PC-3 (cell line): ENCODE data around the gene AKAP14. TPM values are rescaled to one million over a fixed set of nuclear protein-coding genes. Genes with fewer than 3 reads are reported as not detected.
"Not testable (repeated sequence)": the region's sequence is repeated elsewhere in the genome, so short reads cannot be mapped to it uniquely, and the experiment has no call there.

ENCODE experiments used
- ATAC-seq: fragments of 200-7000 bp; cut with Tn5 transposase; 2 replicates; pipeline ENCODE4 v1.9.1; 2020; ENCODE audit warnings: mild to moderate bottlenecking, moderate library complexity
- BruUV-seq: library from RNA; stranded (reverse); fragments of 400-500 nt; replicated peaks from 2 replicates; lab custom pipeline; 2021; lab: Mats Ljungman, UMichigan
- CTCF ChIA-PET: fragments of 300-600 bp; sonication (Branson Sonifier 250); formaldehyde crosslinking; loops from one replicate; lab custom pipeline; 2022; ENCODE audit warnings: antibody characterized with exemption; lab: Charles Lee
- POLR2A ChIA-PET: fragments of 300-600 bp; sonication (Branson Sonifier 250); formaldehyde crosslinking; loops from one replicate; lab custom pipeline; 2022; ENCODE audit warnings: antibody characterized with exemption; ENCODE audit not compliant: unreplicated experiment; lab: Charles Lee
- DNase-seq: peaks from one replicate; pipeline ENCODE4 v3.0.0-alpha.2; 2015
- H2AFZ ChIP-seq: fragments of 300-600 bp; sonication (generic); 2 replicates; pipeline ENCODE4 v1.6.0; 2016; ENCODE audit warnings: antibody characterized with exemption, low read length
- H3F3A ChIP-seq: fragments of 300-600 bp; sonication (generic); one replicate; pipeline ENCODE4 v1.6.0; 2017; ENCODE audit warnings: antibody characterized with exemption, low read length, control low read depth, mild to moderate bottlenecking; ENCODE audit not compliant: unreplicated experiment
- H3K27ac ChIP-seq: fragments of 300-600 bp; sonication (generic); 2 replicates; pipeline ENCODE4 v1.5.1; 2016; ENCODE audit warnings: mild to moderate bottlenecking, low read length
- H3K27me3 ChIP-seq: fragments of 300-600 bp; sonication (generic); 2 replicates; pipeline ENCODE4 v1.6.1; 2016; ENCODE audit warnings: low read length, mixed read lengths
- H3K36me3 ChIP-seq: fragments of 300-600 bp; sonication (generic); 2 replicates; pipeline ENCODE4 v1.6.1; 2016; ENCODE audit warnings: low read depth, mixed run types, low read length, mixed read lengths
- H3K4me1 ChIP-seq: fragments of 300-600 bp; sonication (generic); 2 replicates; pipeline ENCODE4 v1.5.1; 2016; ENCODE audit warnings: low read length; ENCODE audit not compliant: insufficient read depth
- H3K4me2 ChIP-seq: fragments of 300-600 bp; sonication (generic); 2 replicates; pipeline ENCODE4 v1.6.0; 2016; ENCODE audit warnings: low read length
- H3K4me3 ChIP-seq: fragments of 300-600 bp; sonication (generic); 2 replicates; pipeline ENCODE4 v1.5.1; 2016; ENCODE audit warnings: mild to moderate bottlenecking, low read length, mixed read lengths
- H3K79me2 ChIP-seq: fragments of 300-600 bp; sonication (generic); 2 replicates; pipeline ENCODE4 v1.6.1; 2017; ENCODE audit warnings: low read length, mixed read lengths
- H3K9ac ChIP-seq: fragments of 300-600 bp; sonication (generic); 2 replicates; pipeline ENCODE4 v1.6.0; 2016; ENCODE audit warnings: mild to moderate bottlenecking, low read length
- H3K9me2 ChIP-seq: fragments of 300-600 bp; sonication (generic); replicated peaks from 2 replicates; pipeline ENCODE4 v1.6.1; 2016; ENCODE audit warnings: mixed run types, low read length, mixed read lengths
- H3K9me3 ChIP-seq: fragments of 300-600 bp; sonication (generic); 2 replicates; pipeline ENCODE4 v1.6.1; 2016; ENCODE audit warnings: low read length, mixed read lengths
- H4K20me1 ChIP-seq: fragments of 300-600 bp; sonication (generic); 2 replicates; pipeline ENCODE4 v1.6.1; 2016; ENCODE audit warnings: low read length, mixed read lengths
- EZH2 ChIP-seq: fragments of 300-600 bp; sonication (generic); IDR thresholded peaks from one replicate; pipeline ENCODE4 v1.6.1; 2017; ENCODE audit warnings: antibody characterized with exemption, mild to moderate bottlenecking, low read length; ENCODE audit not compliant: unreplicated experiment
- EZH2phosphoT487 ChIP-seq: fragments of 300-600 bp; sonication (generic); IDR thresholded peaks from 2 replicates; pipeline ENCODE4 v1.6.1; 2018; ENCODE audit warnings: mild to moderate bottlenecking, antibody characterized with exemption, low read length, borderline replicate concordance
- intact Hi-C: fragments of 100-400 bp; cut with micrococcal nuclease; formaldehyde crosslinking; loops from 2 replicates; pipeline ENCODE4 v1.9.0; 2023
- total RNA-seq: library from RNA; depleted of rRNA; stranded (reverse); fragments of >200 nt; gene quantifications from 2 replicates; pipeline ENCODE4 v1.2.3, GENCODE V29; 2014
- TF ChIP-seq, protein P1 (sequence below): fragments of 300-600 bp; sonication (generic); conservative IDR thresholded peaks from 2 replicates; pipeline ENCODE4 v1.5.1; 2017; ENCODE audit warnings: antibody characterized with exemption, low read depth, mild to moderate bottlenecking, low read length

Gene AKAP14
- total RNA-seq, 1 experiment from 2014 or later: not detected

DNA sequence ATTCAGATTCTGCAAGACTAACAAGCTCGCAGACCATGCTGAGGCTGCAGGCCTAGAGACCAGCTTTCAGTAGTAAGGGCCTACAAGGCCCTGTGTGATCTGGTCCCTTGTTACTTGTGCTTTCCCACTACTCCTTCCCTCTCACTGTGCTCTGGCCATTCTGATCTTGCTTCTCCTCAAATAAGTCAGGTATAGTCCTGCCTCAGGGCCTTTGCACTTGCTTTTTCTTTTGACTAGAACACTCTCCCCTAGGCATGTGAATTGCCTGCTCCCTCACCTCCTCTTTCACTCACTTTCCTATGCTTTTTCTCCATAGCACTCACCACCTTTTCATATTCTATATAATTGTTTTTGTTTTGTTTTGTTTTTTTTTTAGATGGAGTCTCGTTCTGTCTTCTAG lies 22.2 kb downstream of the AKAP14 start:
- ATAC-seq: no peak
- no peak for TF ChIP-seq EZH2
- TF ChIP-seq, protein P1, sequence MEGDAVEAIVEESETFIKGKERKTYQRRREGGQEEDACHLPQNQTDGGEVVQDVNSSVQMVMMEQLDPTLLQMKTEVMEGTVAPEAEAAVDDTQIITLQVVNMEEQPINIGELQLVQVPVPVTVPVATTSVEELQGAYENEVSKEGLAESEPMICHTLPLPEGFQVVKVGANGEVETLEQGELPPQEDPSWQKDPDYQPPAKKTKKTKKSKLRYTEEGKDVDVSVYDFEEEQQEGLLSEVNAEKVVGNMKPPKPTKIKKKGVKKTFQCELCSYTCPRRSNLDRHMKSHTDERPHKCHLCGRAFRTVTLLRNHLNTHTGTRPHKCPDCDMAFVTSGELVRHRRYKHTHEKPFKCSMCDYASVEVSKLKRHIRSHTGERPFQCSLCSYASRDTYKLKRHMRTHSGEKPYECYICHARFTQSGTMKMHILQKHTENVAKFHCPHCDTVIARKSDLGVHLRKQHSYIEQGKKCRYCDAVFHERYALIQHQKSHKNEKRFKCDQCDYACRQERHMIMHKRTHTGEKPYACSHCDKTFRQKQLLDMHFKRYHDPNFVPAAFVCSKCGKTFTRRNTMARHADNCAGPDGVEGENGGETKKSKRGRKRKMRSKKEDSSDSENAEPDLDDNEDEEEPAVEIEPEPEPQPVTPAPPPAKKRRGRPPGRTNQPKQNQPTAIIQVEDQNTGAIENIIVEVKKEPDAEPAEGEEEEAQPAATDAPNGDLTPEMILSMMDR: no peak
- TF ChIP-seq EZH2phosphoT487: no peak
- no TSS peak for BruUV-seq
- Histone ChIP-seq H3K9me3 (no peaks in the 10 kb centered on the region), H3F3A (no peaks in the 10 kb centered on the region), H3K27me3 (no peaks in the 10 kb centered on the region), H3K4me3 (no peak overlapping the region), H3K27ac (no peak overlapping the region), H3K79me2 (no peaks in the 10 kb centered on the region), H2AFZ (no peak overlapping the region), H4K20me1 (no peaks in the 10 kb centered on the region), H3K9me2 (no peaks in the 10 kb centered on the region), H3K4me1 (no peaks in the 10 kb centered on the region), H3K4me2 (no peak overlapping the region), H3K9ac (no peak overlapping the region), H3K36me3 (no peaks in the 10 kb centered on the region)
- DNase-seq: no peak
- ChIA-PET POLR2A (no interaction called here), CTCF (no interaction called here)
- intact Hi-C loops: no loop called here

DNA sequence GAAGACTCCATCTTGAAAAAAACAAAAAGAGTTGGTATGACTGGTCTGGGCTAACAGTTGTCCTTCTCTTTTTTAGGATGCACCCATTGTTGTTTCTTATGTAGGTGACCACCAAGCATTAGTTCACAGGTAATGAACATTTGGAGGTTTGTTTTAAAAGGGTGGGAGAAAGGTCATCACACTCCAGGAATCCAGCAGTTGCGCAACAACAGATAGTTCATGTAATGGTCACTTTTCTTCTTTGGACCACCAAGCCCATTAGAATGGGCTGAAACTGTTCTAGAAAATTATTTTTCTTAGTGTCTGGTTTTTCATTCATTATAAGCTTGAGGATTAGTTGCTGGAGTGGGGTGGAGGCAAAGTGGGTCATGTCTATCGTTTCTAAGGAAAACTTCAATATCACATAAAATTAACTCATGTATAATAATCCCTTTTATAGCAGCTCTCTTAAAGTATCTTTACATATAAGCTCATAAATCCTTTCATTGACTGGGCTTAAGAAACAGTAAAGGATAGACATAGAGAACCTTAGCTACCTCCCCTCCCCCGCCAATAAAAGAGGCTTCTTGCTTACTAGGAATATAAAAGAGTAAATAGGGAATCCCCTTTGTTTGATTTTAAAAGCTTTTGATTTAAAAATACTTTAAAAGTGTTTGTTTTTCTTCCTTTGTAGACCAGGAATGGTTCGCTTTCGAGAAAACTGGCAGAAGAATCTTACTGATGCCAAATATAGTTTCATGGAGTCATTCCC lies 24.3 kb downstream of the AKAP14 start:
- intact Hi-C loops: no loop called here
- Histone ChIP-seq H3K4me2 (no peak overlapping the region), H3K9ac (no peak overlapping the region), H3K79me2 (no peaks in the 10 kb centered on the region), H3K27me3 (no peaks in the 10 kb centered on the region), H3K4me3 (no peak overlapping the region), H3F3A (no peaks in the 10 kb centered on the region), H3K4me1 (no peaks in the 10 kb centered on the region), H3K36me3 (no peaks in the 10 kb centered on the region), H3K9me2 (no peaks in the 10 kb centered on the region), H4K20me1 (no peaks in the 10 kb centered on the region), H3K27ac (no peak overlapping the region), H3K9me3 (no peaks in the 10 kb centered on the region), H2AFZ (no peak overlapping the region)
- CTCF ChIA-PET: no interaction called here
- DNase-seq (no peak), ATAC-seq (no peak)
- POLR2A ChIA-PET: interaction anchor here (0.5 kb wide), 1 partner anchor 94 kb away, joined by 4 read pairs; no protein-coding TSS in a partner anchor
- BruUV-seq: no TSS peak
- TF ChIP-seq EZH2phosphoT487: no peak
- no peak for TF ChIP-seq EZH2
- TF ChIP-seq, protein P1: no peak

DNA sequence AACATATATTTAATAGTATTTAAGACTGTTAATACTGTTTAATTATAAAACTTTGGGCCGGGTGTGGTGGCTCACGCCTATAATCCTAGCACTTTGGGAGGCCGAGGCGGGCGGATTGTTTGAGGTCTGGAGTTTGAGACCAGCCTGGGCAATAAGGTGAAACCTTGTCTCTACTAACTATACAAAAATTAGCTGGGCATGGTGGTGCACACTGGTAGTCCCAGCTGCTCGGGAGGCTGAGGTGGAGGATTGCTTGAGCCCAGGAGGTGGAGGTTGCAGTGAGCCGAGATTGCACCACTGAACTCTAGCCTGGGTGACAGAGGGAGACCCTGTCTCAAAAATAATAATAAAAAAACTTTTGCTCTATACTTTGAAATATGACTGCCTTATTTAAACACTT lies 26.7 kb downstream of the AKAP14 start:
- H4K20me1 ChIP-seq, H3F3A ChIP-seq, H3K9me3 ChIP-seq, H3K79me2 ChIP-seq, H3K36me3 ChIP-seq, H2AFZ ChIP-seq, CTCF ChIA-PET, POLR2A ChIA-PET, H3K9me2 ChIP-seq, H3K4me2 ChIP-seq, H3K27me3 ChIP-seq, H3K27ac ChIP-seq, ATAC-seq, H3K9ac ChIP-seq, intact Hi-C loops, DNase-seq, H3K4me3 ChIP-seq, BruUV-seq, H3K4me1 ChIP-seq: not testable (repeated sequence)
